Body of pancreas (tissue), 4 donors: Measurements from ENCODE around the gene ASTN2. TPM values are rescaled to one million over a fixed set of nuclear protein-coding genes. Genes with fewer than 3 reads are reported as not detected.

Source experiments
- ATAC-seq: fragments of 150-250 bp; one replicate; pipeline ENCODE4 v1.9.1; 2016
- DNase-seq, 4 donors: peaks; one replicate each; pipeline ENCODE4 v3.0.0-alpha.2; 2019
- H3K27ac ChIP-seq, 4 donors: fragments of 200-600 bp; sonication (generic); 1 replicate in 3 of 4; 2 replicates in 1 of 4; pipeline versions ENCODE4 v1.5.1 to v1.6.1; 2016 to 2019; ENCODE audit warnings: mild to moderate bottlenecking in 1 of 4, mixed read lengths in 1 of 4, moderate library complexity in 1 of 4
- H3K27me3 ChIP-seq, 2 donors: fragments of 200-600 bp; sonication (generic); one replicate each; pipeline ENCODE4 v1.6.0; 2016; ENCODE audit warnings: mild to moderate bottlenecking in 1 of 2
- H3K36me3 ChIP-seq, 2 donors: fragments of 200-600 bp; sonication (generic); replicated peaks in 1 of 2; 2 replicates each; pipeline ENCODE4 v1.5.1; 2016; ENCODE audit warnings: low read depth in 2 of 2; ENCODE audit not compliant: insufficient read depth in 1 of 2
- H3K4me1 ChIP-seq: fragments of 200-600 bp; sonication (generic); one replicate; pipeline ENCODE4 v1.6.0; 2016
- H3K4me3 ChIP-seq, 2 donors: fragments of 200-600 bp; sonication (generic); 1 replicate in 1 of 2; 2 replicates in 1 of 2; pipeline ENCODE4 v1.5.1; 2016 to 2019
- H3K9me3 ChIP-seq, 3 donors: fragments of 200-600 bp; sonication (generic); 1 replicate in 2 of 3; 2 replicates in 1 of 3; pipeline ENCODE4 v1.5.1; 2016
- CTCF ChIP-seq, 7 experiments: fragments of 450-650 bp in 4 of 7; fragments of 200-600 bp in 3 of 7; sonication (generic) in 3 of 7; IDR thresholded peaks; one replicate each; pipeline ENCODE4 v1.5.1; 2016 to 2019; ENCODE audit warnings: antibody characterized with exemption in 7 of 7
- POLR2A ChIP-seq, 3 donors: fragments of 450-650 bp; IDR thresholded peaks; one replicate each; pipeline ENCODE4 v1.6.1; 2016; ENCODE audit warnings: antibody characterized with exemption in 3 of 3, mild to moderate bottlenecking in 2 of 3
- WGBS, 2 donors: methylation state at CpG; one replicate each; pipeline ENCODE4 v1.1.5; 2017; 5-methylcytosine and 5-hydroxymethylcytosine counted together
- intact Hi-C: fragments of 100-400 bp; cut with DNase I; formaldehyde crosslinking; loops from one replicate; pipeline ENCODE4 v1.15.1; 2023
- total RNA-seq, 2 donors: library from RNA; depleted of rRNA; stranded (reverse); fragments of >200 nt; gene quantifications; one replicate each; pipeline ENCODE4 v1.1.0, GENCODE V29; 2016

Gene ASTN2
- total RNA-seq, 2 donors from 2014 or later: 8.2 to 9.6 TPM

GRCh38 chr9:116453785-116454184 is 961.1 kb downstream of the ASTN2 start:
- no peak for ATAC-seq
- TF ChIP-seq CTCF (IDR thresholded peaks at IDR 0.05): no peak
- no peak for TF ChIP-seq POLR2A (IDR thresholded peaks at IDR 0.05)
- H3K4me3 ChIP-seq: no peak overlapping the region
- H3K4me1 ChIP-seq: no peaks in the 10 kb centered on the region
- H3K27ac ChIP-seq: no peak overlapping the region
- peaks cover 0 to 4% (median 0%) of the 10 kb centered on the region in 3 donors for H3K9me3 ChIP-seq
- DNase-seq: no peak
- no peaks in the 10 kb centered on the region for H3K36me3 ChIP-seq
- intact Hi-C loops: no loop called here
- H3K27me3 ChIP-seq: no peaks in the 10 kb centered on the region
- WGBS, 2 donors: 93 to 95% methylated on average over 1 of the region's 1 CpG

- Histone ChIP-seq H3K27ac (no peak overlapping the region), H3K36me3 (no peaks in the 10 kb centered on the region), H3K27me3 (no peaks in the 10 kb centered on the region), H3K9me3 (peaks cover 0 to 4% (median 0%) of the 10 kb centered on the region in 3 donors), H3K4me3 (no peak overlapping the region), H3K4me1 (no peaks in the 10 kb centered on the region)
- TF ChIP-seq POLR2A (IDR thresholded peaks at IDR 0.05) (no peak), CTCF (IDR thresholded peaks at IDR 0.05) (no peak)
- no peak for ATAC-seq
- intact Hi-C loops: no loop called here
- DNase-seq: no peak
These were observed 962.2 kb downstream of the ASTN2 start for GRCh38 chr9:116452634-116453033.

- H3K4me1 ChIP-seq: no peaks in the 10 kb centered on the region
- TF ChIP-seq POLR2A (IDR thresholded peaks at IDR 0.05): no peak
- no peak for TF ChIP-seq CTCF (IDR thresholded peaks at IDR 0.05)
- intact Hi-C loops: no loop called here
- H3K27me3 ChIP-seq: no peaks in the 10 kb centered on the region
- no peaks in the 10 kb centered on the region for H3K36me3 ChIP-seq
- peaks cover 0 to 4% (median 0%) of the 10 kb centered on the region in 3 donors for H3K9me3 ChIP-seq
- DNase-seq (no peak), ATAC-seq (no peak)
- no peak overlapping the region for H3K4me3 ChIP-seq
- WGBS, 2 donors: 82 to 91% methylated on average over 1 of the region's 1 CpG
- H3K27ac ChIP-seq: no peak overlapping the region
These were observed 962.6 kb downstream of the ASTN2 start for GRCh38 chr9:116452227-116452626.

GRCh38 chr9:116451500-116452115 is 963.2 kb downstream of the ASTN2 start:
- no peak for DNase-seq
- intact Hi-C loops: no loop called here
- Histone ChIP-seq H3K4me1 (no peaks in the 10 kb centered on the region), H3K9me3 (peaks cover 0 to 4% (median 0%) of the 10 kb centered on the region in 3 donors), H3K36me3 (no peaks in the 10 kb centered on the region), H3K27me3 (no peaks in the 10 kb centered on the region), H3K27ac (no peak overlapping the region), H3K4me3 (no peak overlapping the region)
- WGBS, 2 donors: 83 to 95% methylated on average over 2 of the region's 2 CpGs
- no peak for TF ChIP-seq CTCF (IDR thresholded peaks at IDR 0.05)
- no peak for TF ChIP-seq POLR2A (IDR thresholded peaks at IDR 0.05)
- ATAC-seq: no peak
